Trophoblast cell (in vitro differentiated cells and primary cell): ENCODE data around the gene MFSD11.

Experiments
- DNase-seq, 2 donors: peaks; one replicate each; pipeline ENCODE4 v3.0.0-alpha.2; 2016
- H2AFZ ChIP-seq: 2 replicates; pipeline ENCODE4 v1.6.1; 2013; ENCODE audit warnings: low read length, moderate library complexity, mild to moderate bottlenecking; ENCODE audit not compliant: insufficient read depth, poor library complexity
- H2AK5ac ChIP-seq: 2 replicates; pipeline ENCODE4 v1.6.1; 2013; ENCODE audit warnings: mild to moderate bottlenecking, low read length
- H2BK120ac ChIP-seq: 2 replicates; pipeline ENCODE4 v1.6.1; 2013; ENCODE audit warnings: low read length, mild to moderate bottlenecking, moderate library complexity; ENCODE audit not compliant: insufficient read depth, poor library complexity
- H2BK12ac ChIP-seq: 2 replicates; pipeline ENCODE4 v1.6.1; 2013; ENCODE audit warnings: mild to moderate bottlenecking, low read length, moderate library complexity
- H2BK5ac ChIP-seq: 2 replicates; pipeline ENCODE4 v1.6.1; 2013; ENCODE audit warnings: low read length, low read depth, moderate library complexity, mild to moderate bottlenecking; ENCODE audit not compliant: poor library complexity
- H3K14ac ChIP-seq: 2 replicates; pipeline ENCODE4 v1.6.1; 2013; ENCODE audit warnings: mild to moderate bottlenecking, low read length
- H3K18ac ChIP-seq: 2 replicates; pipeline ENCODE4 v1.6.1; 2013; ENCODE audit warnings: mild to moderate bottlenecking, low read length
- H3K23ac ChIP-seq: 2 replicates; pipeline ENCODE4 v1.6.1; 2013; ENCODE audit warnings: low read length
- H3K27ac ChIP-seq: 2 replicates; pipeline ENCODE4 v1.5.1; 2013; ENCODE audit warnings: low read depth, mild to moderate bottlenecking, inconsistent platforms, low read length, moderate library complexity
- H3K27me3 ChIP-seq: 2 replicates; pipeline ENCODE4 v1.6.1; 2013; ENCODE audit warnings: inconsistent platforms, mild to moderate bottlenecking, low read length, moderate library complexity; ENCODE audit not compliant: insufficient read depth
- H3K36me3 ChIP-seq, 2 experiments: 1 replicate in 1 of 2; 2 replicates in 1 of 2; pipeline ENCODE4 v1.6.1; 2013; ENCODE audit warnings: low read length in 2 of 2, mild to moderate bottlenecking in 2 of 2, moderate library complexity in 1 of 2; ENCODE audit not compliant: insufficient read depth in 2 of 2, control insufficient read depth in 1 of 2
- H3K4ac ChIP-seq: 2 replicates; pipeline ENCODE4 v1.6.1; 2013; ENCODE audit warnings: low read depth, mild to moderate bottlenecking, low read length, moderate library complexity
- H3K4me1 ChIP-seq, 2 experiments: 1 replicate in 1 of 2; 2 replicates in 1 of 2; pipeline ENCODE4 v1.6.1; 2013; ENCODE audit warnings: low read length in 2 of 2, mild to moderate bottlenecking in 2 of 2, moderate library complexity in 1 of 2; ENCODE audit not compliant: insufficient read depth in 2 of 2, control insufficient read depth in 1 of 2
- H3K4me2 ChIP-seq: 2 replicates; pipeline ENCODE4 v1.6.1; 2013; ENCODE audit warnings: inconsistent platforms, mild to moderate bottlenecking, low read length, moderate library complexity
- H3K4me3 ChIP-seq: 2 replicates; pipeline ENCODE4 v1.5.1; 2013; ENCODE audit warnings: mild to moderate bottlenecking, low read depth, low read length, inconsistent platforms
- H3K79me1 ChIP-seq: one replicate; pipeline ENCODE4 v1.6.1; 2013; ENCODE audit warnings: low read length
- H3K79me2 ChIP-seq: 2 replicates; pipeline ENCODE4 v1.6.1; 2013; ENCODE audit warnings: low read length, mild to moderate bottlenecking; ENCODE audit not compliant: control insufficient read depth, insufficient read depth, poor library complexity
- H3K9ac ChIP-seq: 2 replicates; pipeline ENCODE4 v1.6.1; 2013; ENCODE audit warnings: mild to moderate bottlenecking, low read length
- H3K9me3 ChIP-seq: 2 replicates; pipeline ENCODE4 v1.6.1; 2013; ENCODE audit warnings: low read depth, mild to moderate bottlenecking, control low read depth, inconsistent platforms, low read length; ENCODE audit not compliant: insufficient read depth
- H4K12ac ChIP-seq: 2 replicates; pipeline ENCODE4 v1.6.1; 2013; ENCODE audit warnings: low read depth, mild to moderate bottlenecking, low read length, moderate library complexity
- H4K8ac ChIP-seq: 2 replicates; pipeline ENCODE4 v1.6.1; 2013; ENCODE audit warnings: low read depth, mild to moderate bottlenecking, low read length, moderate library complexity
- H4K91ac ChIP-seq: one replicate; pipeline ENCODE4 v1.6.1; 2013; ENCODE audit warnings: low read depth, mild to moderate bottlenecking, low read length, moderate library complexity
- WGBS: extraction: QIAGEN DNeasy Blood & Tissue Kit; methylation state at CpG from one replicate; pipeline ENCODE4 v1.1.7; 2013; ENCODE audit warnings: missing lambda C conversion rate; ENCODE audit not compliant: insufficient read length, insufficient coverage; ENCODE audit errors: extremely low coverage; 5-methylcytosine and 5-hydroxymethylcytosine counted together

Gene MFSD11

DNA sequence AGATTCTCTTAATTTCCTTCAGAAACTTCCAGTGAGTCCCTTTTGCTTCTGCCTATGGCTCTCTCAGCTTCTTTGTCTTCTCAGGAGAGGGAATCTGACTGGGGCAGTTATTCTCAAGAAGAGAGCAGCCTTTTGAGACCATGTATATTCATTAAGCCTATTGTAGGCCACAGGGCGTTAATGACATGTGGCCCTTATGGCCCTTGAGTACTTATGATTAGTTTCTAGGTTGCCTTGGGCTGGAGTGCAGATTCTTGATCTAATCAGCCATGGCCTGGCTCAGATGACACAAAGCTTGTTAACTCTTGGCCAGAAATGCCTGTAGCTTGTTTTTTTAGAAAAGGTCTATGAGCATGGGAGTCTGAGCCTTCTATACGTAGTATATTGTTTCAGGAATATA lies 17.4 kb downstream of the MFSD11 start:
- H3K14ac ChIP-seq: no peak overlapping the region
- no peak overlapping the region for H2AFZ ChIP-seq
- no peak overlapping the region for H2BK12ac ChIP-seq
- H2BK120ac ChIP-seq: no peak overlapping the region
- H4K91ac ChIP-seq: no peak overlapping the region
- no peaks in the 10 kb centered on the region for H3K79me2 ChIP-seq
- H3K4me3 ChIP-seq: no peak overlapping the region
- H3K4ac ChIP-seq: no peak overlapping the region
- H3K27ac ChIP-seq: no peak overlapping the region
- no peaks in the 10 kb centered on the region for H3K9me3 ChIP-seq
- no peak overlapping the region for H3K23ac ChIP-seq
- no peak overlapping the region for H3K18ac ChIP-seq
- H3K79me1 ChIP-seq: no peaks in the 10 kb centered on the region
- H2BK5ac ChIP-seq: no peak overlapping the region
- H3K4me2 ChIP-seq: no peak overlapping the region
- H4K12ac ChIP-seq: no peak overlapping the region
- peak; percentile 90 to 93 for DNase-seq
- H2AK5ac ChIP-seq: no peak overlapping the region
- no CpG with 5 or more reads among the region's 2 CpGs for WGBS
- no peaks in the 10 kb centered on the region for H3K4me1 ChIP-seq
- no peak overlapping the region for H4K8ac ChIP-seq
- H3K36me3 ChIP-seq: peaks cover 7% of the 10 kb centered on the region in 2 experiments
- H3K9ac ChIP-seq: no peak overlapping the region
- H3K27me3 ChIP-seq: no peaks in the 10 kb centered on the region

DNA sequence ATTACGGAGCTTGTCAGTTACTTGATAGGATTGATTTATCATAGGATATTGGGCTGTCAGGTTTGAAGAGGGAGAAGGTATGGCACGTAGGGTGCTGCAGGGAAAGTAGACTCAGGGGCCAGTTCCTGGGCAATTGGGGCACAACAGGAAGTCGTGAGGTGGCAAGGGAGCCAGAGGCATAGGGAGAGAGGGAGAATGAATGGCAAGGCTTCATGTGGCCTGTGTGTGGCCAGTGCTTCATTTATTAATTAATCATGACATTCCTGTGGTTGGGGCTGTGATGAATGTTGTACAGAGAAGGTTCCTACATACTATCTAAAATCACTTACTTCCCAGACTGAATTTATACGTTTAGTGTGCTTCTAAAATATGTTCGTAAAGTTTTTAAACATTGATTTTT lies 19.3 kb downstream of the MFSD11 start:
- Histone ChIP-seq H3K27ac (no peak overlapping the region), H3K79me2 (no peaks in the 10 kb centered on the region), H3K14ac (no peak overlapping the region), H4K91ac (no peak overlapping the region), H2AK5ac (no peak overlapping the region), H3K27me3 (no peaks in the 10 kb centered on the region), H3K4me1 (no peaks in the 10 kb centered on the region), H3K4me3 (no peak overlapping the region), H3K9me3 (no peaks in the 10 kb centered on the region), H2AFZ (no peak overlapping the region), H3K9ac (no peak overlapping the region), H3K23ac (no peak overlapping the region), H4K12ac (no peak overlapping the region), H3K4me2 (no peak overlapping the region), H3K4ac (no peak overlapping the region), H3K79me1 (no peaks in the 10 kb centered on the region), H2BK120ac (no peak overlapping the region), H3K36me3 (peaks cover 7% of the 10 kb centered on the region in 2 experiments), H3K18ac (no peak overlapping the region), H2BK12ac (no peak overlapping the region), H4K8ac (no peak overlapping the region), H2BK5ac (no peak overlapping the region)
- DNase-seq: no peak
- no CpG with 5 or more reads among the region's 5 CpGs for WGBS

DNA sequence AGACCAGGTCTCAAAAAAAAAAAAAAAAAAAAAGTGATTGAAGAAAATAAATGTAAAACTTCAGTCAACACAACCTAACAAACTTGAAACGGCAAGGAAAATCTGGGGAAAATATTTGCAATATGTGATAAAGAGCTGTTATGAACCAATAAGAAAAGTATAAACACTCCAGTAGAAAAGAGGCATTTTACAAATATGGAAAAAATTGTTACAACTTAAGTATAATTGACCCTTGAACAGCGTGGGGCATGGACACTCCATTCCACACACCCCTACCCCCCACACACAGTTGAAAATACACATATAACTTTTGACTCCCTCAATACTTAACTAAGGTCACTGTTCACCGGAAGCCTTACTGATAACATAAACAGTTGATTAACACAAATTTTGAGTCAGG lies 20.7 kb downstream of the MFSD11 start:
- Histone ChIP-seq H3K27ac (no peak overlapping the region), H3K79me1 (no peaks in the 10 kb centered on the region), H4K12ac (no peak overlapping the region), H3K23ac (no peak overlapping the region), H4K91ac (no peak overlapping the region), H3K18ac (no peak overlapping the region), H2BK5ac (no peak overlapping the region), H3K9ac (no peak overlapping the region), H3K4me2 (no peak overlapping the region), H2BK120ac (no peak overlapping the region), H2AK5ac (no peak overlapping the region), H3K4me3 (no peak overlapping the region), H3K4ac (no peak overlapping the region), H3K14ac (no peak overlapping the region), H3K9me3 (no peaks in the 10 kb centered on the region), H2BK12ac (no peak overlapping the region), H3K36me3 (peaks cover 5 to 7% of the 10 kb centered on the region in 2 experiments), H2AFZ (no peak overlapping the region), H3K27me3 (no peaks in the 10 kb centered on the region), H3K79me2 (no peaks in the 10 kb centered on the region), H3K4me1 (no peaks in the 10 kb centered on the region), H4K8ac (no peak overlapping the region)
- no CpG with 5 or more reads among the region's 3 CpGs for WGBS
- DNase-seq: no peak

DNA sequence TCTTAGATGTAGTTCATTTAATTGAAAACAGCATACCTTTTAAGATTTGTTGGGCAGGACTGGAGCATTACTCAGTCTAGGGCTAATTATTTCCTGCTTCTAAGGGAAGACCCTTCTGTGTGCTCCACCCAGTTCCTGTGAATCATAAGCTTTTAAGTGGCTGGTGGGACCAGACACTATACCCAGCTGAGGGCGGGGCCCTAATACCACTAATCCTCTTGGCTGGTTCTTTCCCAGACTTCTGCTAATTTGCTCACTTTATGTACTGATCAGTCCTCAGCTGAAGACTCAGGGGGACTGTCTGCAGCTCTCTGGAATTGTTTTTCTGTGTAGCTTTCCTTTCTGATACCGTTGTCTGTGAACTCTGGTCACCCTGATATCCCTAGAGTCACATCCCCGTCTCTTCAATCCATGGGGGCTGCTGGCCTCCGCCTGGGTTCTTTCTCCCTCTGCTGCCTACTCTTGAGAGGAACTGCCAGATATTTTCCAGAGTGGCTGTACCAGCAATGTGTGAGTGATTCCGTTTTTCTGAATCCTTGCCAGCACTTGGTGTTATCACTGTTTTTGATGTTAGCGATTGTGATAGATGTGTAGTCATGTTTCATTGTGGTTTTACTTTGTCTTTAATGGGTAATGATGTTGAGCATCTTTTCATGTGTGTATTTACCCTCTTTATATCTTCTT lies 35.1 kb downstream of the MFSD11 start:
- no peaks in the 10 kb centered on the region for H3K79me1 ChIP-seq
- no peaks in the 10 kb centered on the region for H3K9me3 ChIP-seq
- peak overlapping the region; percentile 68 for H2AK5ac ChIP-seq
- peak in 1 of 2 donors; percentile 12 for DNase-seq
- H3K14ac ChIP-seq: no peak overlapping the region
- H3K27ac ChIP-seq: peak overlapping the region; percentile 61
- peak overlapping the region; percentile 24 for H2BK12ac ChIP-seq
- H3K4ac ChIP-seq: no peak overlapping the region
- H3K4me2 ChIP-seq: peak overlapping the region; percentile 0
- no peak overlapping the region for H3K23ac ChIP-seq
- peaks cover 0 to 5% of the 10 kb centered on the region in 2 experiments for H3K4me1 ChIP-seq
- H4K8ac ChIP-seq: peak overlapping the region; percentile 4
- H2BK5ac ChIP-seq: no peak overlapping the region
- no peaks in the 10 kb centered on the region for H3K27me3 ChIP-seq
- H4K12ac ChIP-seq: no peak overlapping the region
- peaks cover 12 to 17% of the 10 kb centered on the region in 2 experiments for H3K36me3 ChIP-seq
- no CpG with 5 or more reads among the region's 6 CpGs for WGBS
- H3K4me3 ChIP-seq: no peak overlapping the region
- H2BK120ac ChIP-seq: no peak overlapping the region
- H3K9ac ChIP-seq: no peak overlapping the region
- no peak overlapping the region for H2AFZ ChIP-seq
- no peaks in the 10 kb centered on the region for H3K79me2 ChIP-seq
- H4K91ac ChIP-seq: no peak overlapping the region
- H3K18ac ChIP-seq: no peak overlapping the region
